Hematopoietic multipotent progenitor cell treated with erythropoietin and hydrocortisone succinate and interleukin-3 and kit ligand, for 8 days (in vitro differentiated cells): ENCODE results near the gene TANC1.

ENCODE experiments used
- DNase-seq: peaks from one replicate; pipeline ENCODE4 v3.0.0-alpha.2; 2015

Gene TANC1

DNA sequence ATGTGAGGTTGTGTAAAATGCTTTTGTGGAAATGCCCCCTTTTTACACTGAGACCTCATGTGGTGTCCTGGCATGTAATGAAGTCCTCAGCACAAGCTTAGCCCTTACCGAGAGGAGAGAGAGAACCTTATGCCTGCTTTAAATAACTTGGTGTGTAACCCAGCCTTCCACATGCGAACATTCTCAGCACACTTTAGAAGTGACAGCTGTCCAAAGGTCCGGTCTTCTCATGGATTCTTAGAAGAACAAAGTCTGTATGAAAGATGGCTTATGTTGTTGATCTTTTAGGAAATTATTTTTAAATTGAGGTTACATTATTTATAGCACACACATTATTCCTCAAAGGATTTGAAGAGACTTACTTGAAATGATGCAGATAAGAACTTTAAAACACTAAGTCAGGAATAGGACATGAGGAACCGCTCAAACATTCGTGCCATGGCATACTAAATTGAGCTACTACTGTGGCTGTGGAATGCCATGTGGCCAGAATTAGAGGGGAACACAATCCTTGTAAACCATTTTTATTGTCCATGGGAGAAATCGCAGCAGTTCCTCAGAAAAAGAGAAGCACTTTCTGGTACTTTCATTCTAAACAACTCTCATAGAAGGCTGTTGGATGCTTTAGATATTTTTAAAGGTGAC, 238.4 kb downstream of the TANC1 start:
- DNase-seq, result no peak

DNA sequence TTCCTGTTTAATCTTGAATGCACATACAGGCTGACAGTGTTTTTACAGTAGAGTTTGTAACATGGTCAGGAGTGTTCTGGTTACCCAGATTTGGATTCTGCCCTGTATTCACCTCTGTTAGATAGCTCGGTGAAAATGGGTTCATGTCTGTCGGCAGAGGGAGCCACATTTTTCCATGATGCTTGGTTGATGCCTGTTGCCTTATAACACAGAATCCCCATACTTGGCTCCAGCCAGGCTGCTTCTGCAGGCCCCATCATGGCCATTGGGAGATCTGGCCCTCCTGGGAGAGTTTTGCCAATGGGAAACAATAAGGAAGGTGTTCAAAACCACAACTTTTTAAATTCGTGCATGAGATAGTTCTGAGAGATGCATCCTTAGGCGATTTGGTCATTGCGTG, 240.0 kb downstream of the TANC1 start:
- no peak for DNase-seq

- DNase-seq, result no peak
These were observed 241.2 kb downstream of the TANC1 start for GRCh38 chr2:159209341-159210306.

DNA sequence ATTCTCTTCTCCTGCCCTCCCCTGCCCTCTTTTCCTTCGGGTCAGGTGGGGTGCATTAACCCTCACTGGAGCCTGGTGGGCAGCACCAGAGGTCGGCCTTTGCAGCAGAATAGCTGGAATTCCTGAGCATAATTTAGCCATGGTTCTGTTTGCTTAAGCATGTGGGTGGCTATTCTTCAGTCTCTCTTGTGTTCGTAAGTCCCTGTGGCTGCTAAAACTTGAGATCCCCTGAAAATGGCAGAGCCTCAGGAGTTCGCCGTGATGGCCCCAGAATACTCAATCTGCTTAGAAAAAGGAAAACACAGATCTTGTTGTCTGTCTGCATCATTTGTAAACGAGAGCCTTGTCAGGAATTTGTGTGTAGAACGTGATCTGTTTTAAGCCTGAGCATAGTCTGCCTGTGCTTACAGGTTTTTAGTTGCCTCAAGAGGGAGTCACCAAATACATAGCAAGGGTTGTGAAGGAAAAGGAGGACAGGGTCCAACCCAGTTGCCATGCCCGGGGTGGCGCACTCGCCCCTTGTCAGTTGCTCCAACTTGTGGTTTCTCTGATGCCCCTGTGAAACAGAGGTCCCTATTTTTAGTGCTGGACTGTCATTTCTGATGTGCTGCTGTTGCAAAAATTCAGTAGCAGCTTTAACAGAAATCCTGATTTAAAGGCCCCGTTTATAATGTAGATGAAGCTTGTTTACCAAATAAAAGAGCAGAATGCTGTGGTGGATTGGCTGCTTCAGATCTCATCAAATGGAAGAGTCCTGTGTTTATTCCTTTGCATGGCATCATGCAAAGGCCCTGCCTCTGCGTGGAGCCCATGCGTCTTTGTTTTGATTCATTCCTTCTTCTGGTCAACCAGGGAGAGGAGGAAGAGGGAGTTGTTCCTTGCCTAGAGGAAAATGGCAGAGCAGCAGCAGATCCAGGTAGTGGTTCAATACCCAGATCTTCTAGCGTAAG, 243.3 kb downstream of the TANC1 start:
- DNase-seq, result no peak

DNA sequence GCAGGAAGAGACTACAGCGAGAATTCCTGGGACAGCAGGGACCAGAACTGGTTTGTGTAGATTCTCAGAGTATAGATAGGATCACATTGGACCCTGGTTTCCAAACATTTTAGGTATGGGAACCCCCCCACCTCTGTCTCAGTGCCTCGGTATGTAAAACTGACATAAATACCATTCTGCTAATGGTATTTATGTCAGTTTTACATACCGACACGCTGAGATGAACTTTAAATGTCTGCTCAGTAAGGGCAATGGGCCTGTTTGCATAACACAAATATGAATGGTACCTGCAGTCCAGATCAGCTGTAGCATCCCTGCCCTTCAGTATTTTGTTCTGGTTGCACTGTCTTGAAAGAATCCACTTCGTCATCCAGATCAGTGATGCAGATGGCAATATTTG, 244.9 kb downstream of the TANC1 start:
- DNase-seq, result no peak

GRCh38 chr2:159214325-159214865, 246.0 kb downstream of the TANC1 start:
- DNase-seq, result no peak

- DNase-seq, result no peak
These were observed 246.7 kb downstream of the TANC1 start for GRCh38 chr2:159215116-159215515.

- DNase-seq, result no peak
These were observed 249.2 kb downstream of the TANC1 start for GRCh38 chr2:159217676-159218075.

- DNase-seq, result no peak
These were observed 249.9 kb downstream of the TANC1 start for GRCh38 chr2:159218389-159218788.

GRCh38 chr2:159219394-159219998, 251.1 kb downstream of the TANC1 start:
- no peak for DNase-seq

GRCh38 chr2:159224061-159224813, 255.8 kb downstream of the TANC1 start:
- no peak for DNase-seq

- no peak for DNase-seq
These were observed 256.9 kb downstream of the TANC1 start for GRCh38 chr2:159225025-159226016.

GRCh38 chr2:159226059-159226461, 257.6 kb downstream of the TANC1 start:
- peak; percentile 16 for DNase-seq

GRCh38 chr2:159226608-159227385, 258.4 kb downstream of the TANC1 start:
- DNase-seq, result peak; percentile 17

DNA sequence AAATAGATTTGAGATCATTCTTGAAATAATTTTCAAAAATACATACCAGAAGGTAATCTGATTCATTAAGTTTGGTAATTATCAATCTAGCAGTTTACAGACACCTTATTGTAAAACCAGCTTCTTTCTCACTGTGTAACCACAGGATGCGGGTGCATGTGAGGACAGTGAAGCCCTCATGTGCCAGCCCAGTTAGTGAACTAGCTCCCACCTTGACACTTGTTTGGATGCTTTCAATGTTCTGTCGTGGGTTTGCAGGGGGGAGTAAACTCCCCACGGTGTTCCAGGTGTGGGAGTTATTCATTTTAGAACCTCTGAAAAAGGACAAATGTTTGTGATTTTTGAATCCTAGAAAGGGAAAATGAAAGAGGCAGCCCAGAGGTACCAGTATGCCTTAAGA, 259.0 kb downstream of the TANC1 start:
- DNase-seq, result no peak

GRCh38 chr2:159228081-159228581, 259.7 kb downstream of the TANC1 start:
- no peak for DNase-seq

- no peak for DNase-seq
These were observed 261.2 kb downstream of the TANC1 start for GRCh38 chr2:159229476-159230144.

DNA sequence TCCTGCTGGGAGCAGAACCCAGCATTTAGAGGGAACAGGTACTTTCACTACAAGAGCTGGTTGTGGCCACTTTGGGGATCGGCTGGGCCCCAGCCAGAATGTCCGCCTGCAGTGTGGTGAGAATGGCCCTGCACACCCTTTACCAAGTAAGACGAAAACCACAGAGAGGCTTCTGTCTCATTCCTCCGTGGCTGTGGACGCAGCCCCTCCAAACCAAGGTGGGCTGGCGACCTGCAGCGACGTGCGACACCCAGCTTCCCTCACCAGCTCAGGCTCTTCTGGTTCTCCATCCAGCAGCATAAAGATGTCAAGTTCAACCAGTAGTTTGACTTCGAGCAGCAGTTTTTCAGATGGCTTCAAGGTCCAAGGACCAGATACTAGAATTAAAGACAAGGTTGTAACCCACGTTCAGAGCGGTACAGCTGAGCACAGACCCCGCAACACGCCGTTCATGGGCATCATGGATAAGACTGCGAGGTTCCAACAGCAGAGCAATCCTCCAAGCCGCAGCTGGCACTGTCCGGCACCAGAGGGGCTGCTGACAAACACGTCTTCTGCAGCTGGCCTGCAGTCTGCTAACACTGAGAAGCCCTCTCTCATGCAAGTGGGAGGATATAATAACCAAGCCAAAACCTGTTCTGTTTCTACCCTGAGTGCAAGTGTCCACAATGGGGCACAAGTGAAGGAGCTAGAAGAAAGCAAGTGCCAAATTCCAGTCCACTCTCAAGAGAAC, 261.9 kb downstream of the TANC1 start:
- DNase-seq, result no peak
